GM12865 (cell line): ENCODE results near the gene KIAA1549.

Experiments
- DNase-seq: peaks from one replicate; pipeline ENCODE4 v3.0.0; 2010; ENCODE audit warnings: low read depth
- H3K4me3 ChIP-seq: 2 replicates; pipeline ENCODE4 v1.5.1; 2011; ENCODE audit warnings: mild to moderate bottlenecking, low read depth, low read length, control low read depth
- TF ChIP-seq, protein P1 (sequence below): IDR thresholded peaks from 2 replicates; pipeline ENCODE4 v1.5.1; 2011; ENCODE audit warnings: low read length, control low read depth, low read depth, inconsistent platforms; ENCODE audit not compliant: insufficient read depth; ENCODE audit errors: missing control alignments

Gene KIAA1549

DNA sequence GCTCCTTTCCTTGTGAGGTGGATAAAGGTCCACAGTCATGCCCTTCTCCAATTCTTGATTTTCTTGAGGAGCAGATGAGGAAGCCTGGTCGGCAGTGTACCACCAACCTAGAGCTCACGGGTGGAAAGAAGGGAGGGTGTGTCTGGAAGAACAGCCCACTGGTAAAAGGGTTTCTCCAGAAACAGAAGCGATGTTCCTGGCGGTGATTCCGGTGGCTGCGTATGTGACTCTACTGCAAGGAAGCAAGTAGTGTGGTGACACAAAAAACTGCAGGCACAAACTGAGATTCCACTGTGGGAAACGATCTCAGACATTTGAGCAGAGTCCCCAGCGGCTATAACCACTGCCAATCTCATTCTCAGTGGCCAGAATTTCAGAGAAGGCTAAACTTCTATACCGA is 117.3 kb downstream of the KIAA1549 start:
- TF ChIP-seq, protein P1, sequence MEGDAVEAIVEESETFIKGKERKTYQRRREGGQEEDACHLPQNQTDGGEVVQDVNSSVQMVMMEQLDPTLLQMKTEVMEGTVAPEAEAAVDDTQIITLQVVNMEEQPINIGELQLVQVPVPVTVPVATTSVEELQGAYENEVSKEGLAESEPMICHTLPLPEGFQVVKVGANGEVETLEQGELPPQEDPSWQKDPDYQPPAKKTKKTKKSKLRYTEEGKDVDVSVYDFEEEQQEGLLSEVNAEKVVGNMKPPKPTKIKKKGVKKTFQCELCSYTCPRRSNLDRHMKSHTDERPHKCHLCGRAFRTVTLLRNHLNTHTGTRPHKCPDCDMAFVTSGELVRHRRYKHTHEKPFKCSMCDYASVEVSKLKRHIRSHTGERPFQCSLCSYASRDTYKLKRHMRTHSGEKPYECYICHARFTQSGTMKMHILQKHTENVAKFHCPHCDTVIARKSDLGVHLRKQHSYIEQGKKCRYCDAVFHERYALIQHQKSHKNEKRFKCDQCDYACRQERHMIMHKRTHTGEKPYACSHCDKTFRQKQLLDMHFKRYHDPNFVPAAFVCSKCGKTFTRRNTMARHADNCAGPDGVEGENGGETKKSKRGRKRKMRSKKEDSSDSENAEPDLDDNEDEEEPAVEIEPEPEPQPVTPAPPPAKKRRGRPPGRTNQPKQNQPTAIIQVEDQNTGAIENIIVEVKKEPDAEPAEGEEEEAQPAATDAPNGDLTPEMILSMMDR: no peak
- H3K4me3 ChIP-seq: no peak overlapping the region
- no peak for DNase-seq

DNA sequence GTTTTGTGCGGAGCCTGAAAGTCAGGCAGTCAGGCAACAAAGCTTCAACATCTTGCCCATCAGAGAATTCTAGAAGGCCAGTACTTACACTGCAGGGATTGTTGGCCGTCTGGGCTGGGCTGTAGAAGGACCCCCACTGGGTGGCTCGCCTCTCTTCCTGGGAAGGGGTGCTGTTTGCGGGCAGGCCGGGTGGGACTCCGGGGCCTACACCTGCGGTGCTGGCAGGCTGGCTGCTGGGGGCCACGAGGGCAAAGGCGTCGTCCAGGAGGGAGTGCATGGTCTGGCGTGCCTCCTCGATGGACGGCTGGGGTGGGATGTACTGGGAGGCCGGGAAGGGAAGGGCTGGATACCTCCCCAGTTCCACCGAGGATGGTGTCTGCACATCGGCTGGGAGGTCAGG is 120.1 kb downstream of the KIAA1549 start:
- DNase-seq: no peak
- TF ChIP-seq, protein P1: no peak

DNA sequence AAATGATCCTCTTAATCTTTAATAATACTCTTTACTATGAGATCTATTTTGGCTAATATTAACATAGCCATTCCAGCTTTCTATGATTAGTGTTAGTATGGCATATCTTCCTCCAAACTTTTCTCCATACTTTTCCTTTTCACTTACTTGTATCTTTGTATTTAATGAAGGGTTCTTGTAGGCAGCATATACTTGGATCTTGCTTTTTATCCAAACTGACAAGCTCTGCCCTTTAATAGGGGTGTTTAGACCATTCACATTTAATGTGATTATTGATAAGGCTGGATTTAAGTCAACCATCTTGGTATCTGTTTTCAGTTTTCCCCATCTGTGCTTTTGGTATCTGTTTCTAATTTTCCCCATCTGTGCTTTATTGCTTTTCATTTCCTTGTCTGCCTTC is 123.5 kb downstream of the KIAA1549 start:
- TF ChIP-seq, protein P1: no peak
- no peak overlapping the region for H3K4me3 ChIP-seq
- DNase-seq: no peak

More for the DNA sequence above, 120.1 kb downstream of the KIAA1549 start:
- H3K4me3 ChIP-seq: no peak overlapping the region

DNA sequence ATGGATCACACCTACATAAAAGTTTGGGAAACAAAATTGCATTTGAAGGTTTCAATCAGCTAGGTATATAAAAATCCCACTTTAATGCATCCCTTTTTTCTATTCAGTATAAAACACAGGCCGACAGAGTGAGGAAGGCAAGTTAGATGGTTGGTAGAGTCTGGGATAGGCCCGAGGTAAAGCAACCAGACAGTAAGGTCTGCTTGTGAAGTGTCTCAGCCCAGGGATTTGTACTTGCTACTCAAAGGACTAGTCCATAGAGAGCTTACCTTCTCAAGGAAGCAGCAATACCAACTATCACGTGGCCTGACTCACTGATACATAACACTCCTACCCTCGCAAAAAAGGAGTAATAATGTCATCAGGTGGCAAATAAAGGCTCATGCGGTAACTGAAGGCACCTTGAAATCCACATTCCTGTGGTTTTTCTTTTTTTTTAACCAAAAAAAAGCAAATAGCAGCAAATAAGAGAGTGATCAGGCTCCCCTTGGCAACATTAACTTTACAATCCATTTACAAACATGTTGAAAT is 127.0 kb downstream of the KIAA1549 start:
- no peak for DNase-seq
- TF ChIP-seq, protein P1: no peak
- H3K4me3 ChIP-seq: no peak overlapping the region

DNA sequence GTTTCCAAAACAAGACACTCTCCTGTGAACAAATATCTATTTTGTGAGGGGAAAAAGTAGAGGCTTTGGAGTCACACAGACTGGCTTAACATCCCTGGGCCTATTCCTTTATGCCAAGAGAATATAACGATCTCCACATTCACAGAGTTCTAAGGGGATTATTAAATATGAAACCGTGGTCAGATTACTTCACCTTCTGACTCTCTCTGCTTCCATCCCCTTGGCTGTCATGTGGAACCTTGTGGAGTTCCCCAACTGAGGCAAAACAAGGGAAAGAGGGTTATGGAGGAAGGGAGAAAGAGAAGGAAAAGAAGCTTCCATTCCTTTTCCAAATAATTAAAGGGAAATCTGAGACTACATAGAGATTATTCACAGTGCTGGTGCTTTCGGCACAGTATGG is 127.7 kb downstream of the KIAA1549 start:
- H3K4me3 ChIP-seq: no peak overlapping the region
- TF ChIP-seq, protein P1: no peak
- DNase-seq: no peak

DNA sequence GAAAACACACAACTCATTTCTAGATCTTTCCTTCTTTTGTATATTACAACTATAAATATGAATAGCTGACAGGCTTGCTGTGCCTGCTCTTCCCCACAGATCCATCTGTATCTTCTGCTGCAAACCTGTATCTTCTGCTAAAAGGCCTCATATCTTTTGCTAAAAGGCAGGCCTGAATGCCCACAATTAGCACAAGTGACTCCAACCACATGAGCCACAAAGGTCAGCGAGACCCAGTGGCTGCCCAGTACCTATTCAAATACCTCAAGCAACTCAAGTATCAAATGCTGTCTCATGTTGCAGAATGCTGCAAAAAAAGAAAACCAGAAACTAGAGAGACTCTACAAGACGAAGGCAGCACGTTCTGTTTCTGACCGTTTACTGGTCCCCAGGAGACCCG is 128.7 kb downstream of the KIAA1549 start:
- TF ChIP-seq, protein P1: no peak
- no peak overlapping the region for H3K4me3 ChIP-seq
- DNase-seq: no peak

DNA sequence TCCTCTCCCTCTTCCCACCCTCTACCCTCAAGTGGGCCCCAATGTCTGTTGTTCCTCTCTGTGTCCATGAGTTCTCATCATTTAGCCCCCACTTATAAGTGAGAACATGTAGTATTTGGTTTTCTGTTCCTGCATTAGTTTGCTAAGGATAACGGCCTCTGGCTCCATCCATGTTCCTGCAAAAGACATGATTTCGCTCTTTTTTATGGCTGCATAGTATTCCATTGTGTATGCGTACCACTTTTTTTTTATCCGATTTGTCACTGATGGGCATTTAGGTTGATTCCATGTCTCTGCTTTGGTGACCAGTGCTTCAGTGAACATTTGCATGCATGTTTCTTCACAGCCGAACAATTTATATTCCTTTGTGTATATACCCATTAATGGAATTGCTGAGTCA is 131.5 kb downstream of the KIAA1549 start:
- DNase-seq: no peak
- TF ChIP-seq, protein P1: no peak
- no peak overlapping the region for H3K4me3 ChIP-seq
